Fibroblast of the conjunctiva (primary cell): ENCODE measurements around the gene EPHB6.

Experiments
- DNase-seq: peaks from one replicate; pipeline ENCODE4 v3.0.0-alpha.2; 2010; ENCODE audit warnings: low read depth

Gene EPHB6

GRCh38 chr7:142854372-142855113 is at the start of gene EPHB6:
Gene EPHB6, plus strand, starts transcription at chr7:142855076. Its CDS starts 8,152 bp downstream, at chr7:142863228.
- no peak for DNase-seq

- no peak for DNase-seq
Measured at GRCh38 chr7:142805350-142806021, 49.4 kb upstream of the EPHB6 start.

GRCh38 chr7:142806022-142806356 is 48.9 kb upstream of the EPHB6 start:
- no peak for DNase-seq

GRCh38 chr7:142806957-142807356 is 47.9 kb upstream of the EPHB6 start:
- DNase-seq: no peak

DNA sequence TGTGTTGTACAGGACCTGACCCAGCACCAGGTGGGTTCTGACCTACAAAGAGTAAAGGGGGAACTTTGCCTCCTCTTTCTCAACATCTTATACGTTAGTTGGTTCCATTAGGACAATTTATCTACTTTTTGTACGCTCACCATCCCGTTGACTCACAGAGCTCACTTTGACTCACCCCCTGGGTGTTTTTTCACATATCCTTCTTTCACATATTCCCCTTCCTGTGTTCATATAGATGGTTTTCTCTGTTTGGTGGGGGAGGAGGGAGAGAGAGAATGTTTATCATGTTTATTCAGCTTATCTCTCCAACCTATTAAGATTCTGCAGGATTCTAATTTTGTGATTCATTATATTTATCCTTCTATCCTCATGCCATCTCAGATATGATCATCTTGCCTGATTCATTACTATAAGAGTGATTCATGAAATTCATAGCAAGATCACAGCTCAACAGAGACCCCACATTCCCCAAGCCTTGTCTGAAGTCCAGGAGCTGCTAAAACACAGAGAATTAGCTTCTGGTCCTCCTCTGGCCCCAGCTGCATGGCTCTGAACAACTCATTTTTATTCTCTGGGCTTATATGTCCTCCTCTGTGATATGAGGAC is 46.9 kb upstream of the EPHB6 start:
- DNase-seq: no peak

DNA sequence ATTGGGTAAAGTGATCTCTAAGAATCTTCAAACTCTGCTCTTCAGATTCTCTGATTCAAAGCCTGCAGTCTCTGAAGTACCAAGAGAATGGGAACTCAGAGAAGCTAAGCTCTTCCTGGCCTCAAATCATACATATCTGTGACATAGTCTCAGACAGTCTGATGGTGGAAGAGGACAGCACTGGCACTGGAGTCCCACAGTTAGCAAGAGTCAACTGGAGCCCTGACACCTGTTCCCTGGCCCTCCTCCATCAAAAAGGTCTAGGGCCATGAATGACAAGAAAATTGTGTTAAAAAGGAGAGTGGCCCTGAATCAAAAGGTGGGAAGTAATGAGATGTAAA is 46.4 kb upstream of the EPHB6 start:
- DNase-seq: no peak

GRCh38 chr7:142808802-142809583 is 45.9 kb upstream of the EPHB6 start:
- DNase-seq: no peak

DNA sequence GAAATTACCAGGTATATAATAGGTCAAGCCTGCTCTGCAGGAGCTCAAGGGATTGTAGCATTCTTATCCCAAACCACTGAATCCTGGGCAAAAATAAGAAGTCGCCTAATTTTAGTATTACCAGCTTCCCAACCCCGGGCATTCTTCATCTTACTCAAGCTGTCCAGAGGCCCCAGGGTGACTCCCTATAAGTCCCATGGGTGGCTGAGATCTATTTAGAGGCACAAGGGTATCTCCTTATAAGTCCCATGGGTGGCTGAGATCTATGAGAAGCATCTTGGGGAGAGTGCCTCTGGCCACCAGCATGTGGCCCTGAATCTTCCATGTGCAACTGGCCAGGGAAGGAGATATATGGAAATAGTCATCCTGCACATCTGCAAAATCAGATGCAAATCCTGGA is 45.2 kb upstream of the EPHB6 start:
- DNase-seq: no peak

DNA sequence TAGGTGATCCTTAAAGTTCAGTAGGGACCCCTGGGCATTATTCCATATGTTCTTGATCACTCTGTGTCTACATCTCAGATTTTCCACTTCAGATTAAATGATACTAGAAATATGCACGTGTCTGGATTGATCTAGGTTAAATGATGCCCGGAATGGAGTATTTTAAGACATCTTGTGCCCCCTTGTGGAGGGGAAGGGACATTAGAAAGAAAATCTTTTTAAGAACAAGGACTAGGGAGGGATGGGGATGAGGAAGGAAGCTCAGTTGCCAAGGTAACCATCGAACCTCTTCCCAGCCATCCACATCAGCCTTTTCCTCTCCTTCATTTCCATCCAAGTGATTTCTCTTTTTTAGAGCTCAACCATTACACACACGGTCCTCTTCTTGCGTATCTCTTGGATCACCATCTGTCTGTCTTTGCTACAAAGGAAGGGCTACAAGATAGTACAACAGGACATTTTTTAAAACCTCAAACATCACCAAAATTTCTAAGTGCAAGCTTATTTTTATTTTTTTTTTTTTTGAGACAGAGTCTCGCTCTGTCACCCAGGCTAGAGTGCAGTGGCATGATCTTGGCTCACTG is 43.6 kb upstream of the EPHB6 start:
- peak; percentile 39 for DNase-seq

DNA sequence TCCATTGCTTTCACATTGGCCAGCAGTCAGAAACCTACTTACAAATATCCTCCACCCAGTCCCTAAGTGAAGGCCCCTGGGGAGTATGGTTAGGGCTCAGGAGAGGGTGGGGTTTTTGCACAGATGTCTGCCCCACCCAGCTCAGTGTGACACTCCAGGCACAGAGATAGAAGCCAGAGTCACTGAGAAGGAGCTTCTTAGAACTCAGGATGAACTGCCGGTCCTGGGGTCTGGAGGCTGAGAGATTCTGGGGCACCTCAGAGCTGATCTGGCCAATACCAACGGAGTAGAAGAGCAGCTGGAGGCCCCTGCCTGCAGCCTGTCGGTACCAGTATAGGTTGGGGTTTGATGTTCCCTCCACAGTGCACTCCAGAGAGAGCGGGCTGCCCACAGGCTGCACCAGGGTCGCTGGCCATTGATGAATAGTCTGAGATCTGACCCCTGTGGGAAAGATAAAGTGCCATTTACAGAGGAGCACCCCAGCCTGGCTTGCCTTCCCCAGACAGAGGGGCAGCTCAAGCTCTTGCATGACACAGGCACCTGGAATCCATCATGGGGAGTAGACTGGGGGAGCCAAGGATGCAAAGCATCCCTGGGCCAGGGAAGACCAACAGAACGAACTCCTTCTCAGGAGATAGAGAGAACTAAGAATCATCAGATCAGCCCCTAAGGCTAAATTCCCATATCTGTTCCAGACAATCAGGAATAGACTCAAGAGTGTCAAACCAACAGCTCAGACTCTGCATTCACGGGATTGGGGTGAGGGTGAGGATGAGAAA is 42.2 kb upstream of the EPHB6 start:
- no peak for DNase-seq

GRCh38 chr7:142813226-142813625 is 41.6 kb upstream of the EPHB6 start:
- DNase-seq: no peak

DNA sequence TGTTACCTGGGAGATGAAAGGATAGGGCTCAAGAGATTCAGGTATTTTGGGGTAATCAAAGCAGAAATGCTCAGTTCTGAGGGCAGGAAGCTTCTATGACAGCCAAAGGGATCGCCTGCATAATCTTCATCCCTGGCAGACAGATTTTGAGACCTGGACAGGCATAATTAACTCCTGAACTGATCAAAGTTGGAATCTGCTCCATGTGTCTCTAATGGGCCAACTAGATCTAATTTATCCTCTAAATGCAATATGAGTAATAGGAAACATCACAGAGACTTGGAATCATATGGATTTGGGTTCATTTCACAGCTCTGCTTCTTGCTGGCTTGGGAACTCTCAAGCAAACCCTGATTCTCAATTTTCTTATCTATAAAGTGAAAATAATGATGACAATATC is 41.2 kb upstream of the EPHB6 start:
- DNase-seq: no peak

GRCh38 chr7:142814451-142814850 is 40.4 kb upstream of the EPHB6 start:
- DNase-seq: no peak

GRCh38 chr7:142815134-142815533 is 39.7 kb upstream of the EPHB6 start:
- DNase-seq: no peak

DNA sequence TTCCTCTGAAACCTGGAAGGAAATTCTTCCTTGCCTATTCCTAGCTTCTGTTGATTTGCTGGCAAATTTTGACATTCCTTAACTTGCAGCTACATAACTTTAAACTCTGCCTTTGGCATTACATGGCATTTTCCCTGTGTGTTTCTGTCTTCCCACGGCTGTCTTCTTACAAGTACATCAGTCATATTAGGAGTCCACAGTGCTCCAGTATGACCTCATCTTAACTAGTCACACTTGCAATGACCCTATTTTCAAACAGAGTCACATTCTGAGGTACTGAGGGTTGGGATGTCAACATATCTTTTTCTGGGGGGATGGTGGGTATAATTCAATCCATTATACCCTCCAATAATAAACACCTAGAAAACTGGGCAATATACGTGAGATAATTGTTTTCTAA is 37.4 kb upstream of the EPHB6 start:
- DNase-seq: no peak

DNA sequence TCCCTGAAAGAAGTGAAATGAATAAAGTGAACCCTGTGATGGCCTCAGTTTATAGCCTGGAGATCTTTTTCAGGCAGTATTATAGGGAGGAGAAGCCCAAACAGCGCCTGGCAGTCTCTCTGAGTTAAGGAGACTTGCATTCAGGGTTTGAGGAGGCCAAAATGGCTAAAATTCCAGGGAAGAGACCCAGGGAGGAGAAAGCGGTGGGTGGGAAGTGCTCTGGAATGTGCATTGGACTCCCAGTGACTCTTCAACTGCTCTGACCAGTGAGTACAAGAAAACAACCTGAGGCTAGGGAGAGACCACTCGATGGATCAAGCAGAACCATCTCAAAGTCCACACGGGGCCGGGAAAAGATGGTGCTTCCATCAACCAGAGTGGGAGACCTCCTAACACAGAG is 35.3 kb upstream of the EPHB6 start:
- no peak for DNase-seq

GRCh38 chr7:142822714-142823113 is 32.2 kb upstream of the EPHB6 start:
- no peak for DNase-seq

DNA sequence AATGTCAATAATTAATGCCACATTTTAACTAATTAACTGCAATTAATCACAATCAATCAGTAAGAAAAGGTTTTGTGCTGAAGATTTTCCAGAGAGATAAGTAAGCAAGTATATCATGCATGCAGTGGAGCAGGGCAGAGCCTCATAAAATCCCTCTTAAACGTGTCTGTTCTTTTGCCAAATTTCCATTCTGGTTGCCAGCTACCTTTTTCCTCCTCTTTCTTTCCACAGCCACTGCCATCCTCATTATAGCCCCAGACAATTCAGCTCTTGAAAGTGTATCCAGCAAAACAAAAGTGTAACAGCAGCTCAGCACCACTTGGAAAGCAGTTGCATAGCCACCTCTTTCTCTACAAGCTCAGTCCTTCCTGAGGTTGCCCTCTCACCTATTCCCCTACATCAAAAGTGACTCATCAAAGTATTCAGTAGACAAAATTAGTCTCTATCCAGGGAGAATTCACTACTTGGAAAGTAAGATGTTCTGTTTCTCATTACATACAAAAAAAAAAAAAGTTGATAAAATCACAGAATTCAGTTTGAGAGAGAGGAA is 26.9 kb upstream of the EPHB6 start:
- no peak for DNase-seq

DNA sequence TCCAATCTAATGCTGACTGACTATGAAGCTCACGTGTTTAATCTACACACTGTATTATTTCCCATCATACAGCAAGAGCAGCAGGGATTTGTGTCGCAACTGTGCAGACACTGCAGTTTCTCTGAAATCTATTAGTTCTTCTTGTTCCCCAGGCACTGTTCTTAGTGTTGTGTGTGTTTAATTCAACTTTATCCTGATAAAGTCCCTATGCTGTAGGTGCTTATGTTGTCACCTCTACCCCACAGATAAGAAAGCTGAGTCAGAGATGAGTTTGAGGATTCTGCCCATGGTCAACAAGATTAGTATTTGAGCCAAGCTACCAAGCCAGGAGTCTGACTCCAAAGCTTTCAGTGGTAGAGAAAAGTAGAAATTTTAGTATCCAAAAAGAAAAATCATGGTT is 22.5 kb upstream of the EPHB6 start:
- peak; percentile 32 for DNase-seq

GRCh38 chr7:142833174-142834048 is 21.5 kb upstream of the EPHB6 start:
- DNase-seq: no peak
